ENCODE measurements around the gene LDLRAD4.

The LDLRAD4 gene

GRCh38 chr18:13206301-13206700 is 12.3 kb upstream of the LDLRAD4 start:
- no peak for DNase-seq

- DNase-seq: no peak
Observed at GRCh38 chr18:13207294-13207693, 11.3 kb upstream of the LDLRAD4 start.

GRCh38 chr18:13211534-13211933 is 7.0 kb upstream of the LDLRAD4 start:
- DNase-seq: no peak

GRCh38 chr18:13213036-13213795 is 5.3 kb upstream of the LDLRAD4 start:
- no peak for DNase-seq

GRCh38 chr18:13214609-13215008 is 4.0 kb upstream of the LDLRAD4 start:
- DNase-seq: no peak

- DNase-seq: no peak
Observed at GRCh38 chr18:13216092-13216582, 2.4 kb upstream of the LDLRAD4 start.

- no peak for DNase-seq
Observed at GRCh38 chr18:13216711-13217465, 1.7 kb upstream of the LDLRAD4 start.

- DNase-seq: no peak
Observed at GRCh38 chr18:13217466-13217961, 1.0 kb upstream of the LDLRAD4 start.

- DNase-seq: no peak
Observed at GRCh38 chr18:13217971-13218367, 591 bp upstream of the LDLRAD4 start.

- no peak for DNase-seq
Observed at GRCh38 chr18:13218997-13219396, 437 bp downstream of the LDLRAD4 start.

- DNase-seq: no peak
Observed at GRCh38 chr18:13219593-13220159, 1.1 kb downstream of the LDLRAD4 start.

- DNase-seq: no peak
Observed at GRCh38 chr18:13220361-13220991, 1.9 kb downstream of the LDLRAD4 start.

GRCh38 chr18:13221869-13222855 is 3.6 kb downstream of the LDLRAD4 start:
- DNase-seq: no peak

GRCh38 chr18:13222856-13223281 is 4.3 kb downstream of the LDLRAD4 start:
- no peak for DNase-seq

- DNase-seq: no peak
Observed at GRCh38 chr18:13223311-13224143, 5.0 kb downstream of the LDLRAD4 start.

- DNase-seq: no peak
Observed at GRCh38 chr18:13225261-13225660, 6.7 kb downstream of the LDLRAD4 start.

- no peak for DNase-seq
Observed at GRCh38 chr18:13226533-13227144, 8.1 kb downstream of the LDLRAD4 start.

- no peak for DNase-seq
Observed at GRCh38 chr18:13227910-13228309, 9.3 kb downstream of the LDLRAD4 start.

GRCh38 chr18:13229001-13229671 is 10.6 kb downstream of the LDLRAD4 start:
- DNase-seq: no peak

- no peak for DNase-seq
Observed at GRCh38 chr18:13231151-13231550, 12.6 kb downstream of the LDLRAD4 start.

Data from T1000 (cell line).